HEK293 (cell line): Measurements from ENCODE around the gene RASD1.
"Not testable (repeated sequence)": the region's sequence is repeated elsewhere in the genome, so short reads cannot be mapped to it uniquely, and the experiment has no call there.

Experiments
- CTCF ChIA-PET: fragments of 350-600 bp; formaldehyde crosslinking; extraction: SDS; loops from one replicate; lab custom pipeline; 2021; ENCODE audit warnings: antibody characterized with exemption; lab: Yijun Ruan, JAX
- POLR2A ChIA-PET: fragments of 300-600 bp; formaldehyde crosslinking; extraction: SDS; loops from one replicate; lab custom pipeline; 2020; ENCODE audit warnings: antibody characterized with exemption, inconsistent platforms; lab: Yijun Ruan, JAX
- H3K27ac ChIP-seq: fragments of 200-500 bp; sonication (Bioruptor generic); 2 replicates; pipeline ENCODE4 v1.5.1; 2014; ENCODE audit warnings: low read depth, low read length, control low read depth, inconsistent platforms; ENCODE audit errors: extremely low read depth
- H3K36me3 ChIP-seq, 2 experiments: fragments of 200-500 bp in 1 of 2; sonication (Bioruptor generic) in 1 of 2; 1 replicate in 1 of 2; 2 replicates in 1 of 2; pipeline ENCODE4 v1.5.1; 2014 to 2017; ENCODE audit warnings: inconsistent platforms in 2 of 2, low read length in 2 of 2; ENCODE audit not compliant: control insufficient read depth in 2 of 2, insufficient read depth in 1 of 2
- H3K4me1 ChIP-seq: fragments of 200-500 bp; sonication (Bioruptor generic); 2 replicates; pipeline ENCODE4 v1.5.1; 2014; ENCODE audit warnings: mild to moderate bottlenecking, low read length, inconsistent platforms; ENCODE audit not compliant: control insufficient read depth, insufficient read depth
- H3K4me3 ChIP-seq: 2 replicates; pipeline ENCODE4 v1.5.1; 2011; ENCODE audit warnings: low read depth, mild to moderate bottlenecking, control low read depth, low read length, moderate library complexity
- H3K9me3 ChIP-seq: fragments of 200-500 bp; sonication (Bioruptor generic); 2 replicates; pipeline ENCODE4 v1.5.1; 2014; ENCODE audit warnings: low read depth, low read length, inconsistent platforms; ENCODE audit not compliant: control insufficient read depth, insufficient read depth
- BCL11A ChIP-seq: fragments of 450-650 bp; formaldehyde crosslinking; IDR thresholded peaks from 2 replicates; pipeline ENCODE4 v1.5.1; 2016; ENCODE audit warnings: low read depth, missing biosample characterization, missing genetic modification characterization
- EGR2 ChIP-seq: fragments of 450-650 bp; formaldehyde crosslinking; IDR thresholded peaks from 2 replicates; pipeline ENCODE4 v1.5.1; 2016; ENCODE audit warnings: low read depth, missing biosample characterization, missing genetic modification characterization
- HOXA7 ChIP-seq: sonication (generic); formaldehyde crosslinking; IDR thresholded peaks from 2 replicates; pipeline ENCODE4 v1.8.1; 2022; ENCODE audit warnings: missing genetic modification reagents, borderline replicate concordance
- ZFHX2 ChIP-seq: fragments of 450-650 bp; formaldehyde crosslinking; conservative IDR thresholded peaks from 2 replicates; pipeline ENCODE4 v1.5.1; 2016; ENCODE audit warnings: missing biosample characterization, missing genetic modification characterization
- ZNF114 ChIP-seq: fragments of 450-650 bp; formaldehyde crosslinking; IDR thresholded peaks from 2 replicates; pipeline ENCODE4 v1.5.0; 2017; ENCODE audit warnings: missing biosample characterization, missing genetic modification characterization
- ZNF121 ChIP-seq: fragments of 450-650 bp; formaldehyde crosslinking; IDR thresholded peaks from 2 replicates; pipeline ENCODE4 v1.5.1; 2016; ENCODE audit warnings: missing biosample characterization, missing genetic modification characterization
- ZNF146 ChIP-seq: fragments of 450-650 bp; formaldehyde crosslinking; IDR thresholded peaks from 2 replicates; pipeline ENCODE4 v1.5.1; 2016; ENCODE audit warnings: missing biosample characterization, missing genetic modification characterization
- ZNF155 ChIP-seq: fragments of 450-650 bp; formaldehyde crosslinking; IDR thresholded peaks from 2 replicates; pipeline ENCODE4 v1.5.1; 2016; ENCODE audit warnings: missing biosample characterization, missing genetic modification characterization
- ZNF174 ChIP-seq: fragments of 450-650 bp; formaldehyde crosslinking; IDR thresholded peaks from 2 replicates; pipeline ENCODE4 v1.5.0; 2017; ENCODE audit warnings: missing biosample characterization, mild to moderate bottlenecking, missing genetic modification characterization
- ZNF239 ChIP-seq: fragments of 450-650 bp; formaldehyde crosslinking; IDR thresholded peaks from 2 replicates; pipeline ENCODE4 v1.5.1; 2016; ENCODE audit warnings: missing biosample characterization, missing genetic modification characterization
- ZNF311 ChIP-seq: fragments of 450-650 bp; formaldehyde crosslinking; IDR thresholded peaks from 2 replicates; pipeline ENCODE4 v1.5.1; 2017; ENCODE audit warnings: missing biosample characterization, missing genetic modification characterization, borderline replicate concordance
- ZNF426 ChIP-seq: fragments of 450-650 bp; formaldehyde crosslinking; IDR thresholded peaks from 2 replicates; pipeline ENCODE4 v1.5.1; 2017; ENCODE audit warnings: missing biosample characterization, missing genetic modification characterization, mild to moderate bottlenecking, inconsistent platforms, moderate library complexity
- ZNF561 ChIP-seq: fragments of 450-650 bp; IDR thresholded peaks from 2 replicates; pipeline ENCODE4 v1.5.1; 2018; ENCODE audit warnings: missing biosample characterization, missing genetic modification characterization, borderline replicate concordance
- ZNF830 ChIP-seq: fragments of 450-650 bp; IDR thresholded peaks from 2 replicates; pipeline ENCODE4 v1.5.0; 2018; ENCODE audit warnings: missing biosample characterization, missing genetic modification characterization, low read depth, mild to moderate bottlenecking, moderate library complexity
- TF ChIP-seq, protein P1 (sequence below): fragments of 450-650 bp; formaldehyde crosslinking; IDR thresholded peaks from 2 replicates; pipeline ENCODE4 v1.5.1; 2017; ENCODE audit warnings: missing biosample characterization, missing genetic modification characterization
- TF ChIP-seq, protein P2 (sequence below): fragments of 450-650 bp; formaldehyde crosslinking; conservative IDR thresholded peaks from 2 replicates; pipeline ENCODE4 v1.5.1; 2016; ENCODE audit warnings: low read depth, missing biosample characterization, missing genetic modification characterization

Gene RASD1

DNA sequence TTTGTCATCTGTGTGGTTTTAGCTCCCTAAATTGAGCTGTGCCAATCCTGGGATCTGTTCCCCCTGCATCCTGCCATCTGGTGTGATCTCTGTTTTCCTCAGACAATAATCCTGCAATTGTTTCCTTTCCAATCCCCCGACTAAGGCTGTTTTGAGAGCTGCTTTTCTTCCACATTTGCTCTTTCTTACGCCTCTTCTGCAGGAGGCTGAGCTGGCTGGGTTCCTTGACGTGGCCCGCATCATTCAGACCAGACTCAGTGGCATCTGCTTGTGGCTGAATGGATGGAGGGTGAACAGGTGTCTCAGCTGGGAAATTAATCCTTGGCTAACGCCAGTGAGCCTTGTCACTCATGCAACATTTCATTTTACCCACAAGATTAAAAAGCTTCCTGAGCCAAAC, 29.2 kb downstream of the RASD1 start:
- Histone ChIP-seq H3K9me3 (no peaks in the 10 kb centered on the region), H3K4me3 (no peak overlapping the region), H3K36me3 (no peaks in the 10 kb centered on the region), H3K4me1 (0 out of 2 replicates have a peak, but pooled peaks cover 2% of the 10 kb centered on the region)
- ChIA-PET CTCF (interaction anchor here (1.2 to 2.2 kb wide), 5 partner anchors 11 to 111 kb away, joined by 3 to 13 read pairs (median 5); partner anchors contain the start of gene RASD1), POLR2A (interaction anchor here (2.0 kb wide), 1 partner anchor 29 kb away, joined by 6 read pairs; the partner anchor contains the start of gene RASD1)
- TF ChIP-seq, protein P1, sequence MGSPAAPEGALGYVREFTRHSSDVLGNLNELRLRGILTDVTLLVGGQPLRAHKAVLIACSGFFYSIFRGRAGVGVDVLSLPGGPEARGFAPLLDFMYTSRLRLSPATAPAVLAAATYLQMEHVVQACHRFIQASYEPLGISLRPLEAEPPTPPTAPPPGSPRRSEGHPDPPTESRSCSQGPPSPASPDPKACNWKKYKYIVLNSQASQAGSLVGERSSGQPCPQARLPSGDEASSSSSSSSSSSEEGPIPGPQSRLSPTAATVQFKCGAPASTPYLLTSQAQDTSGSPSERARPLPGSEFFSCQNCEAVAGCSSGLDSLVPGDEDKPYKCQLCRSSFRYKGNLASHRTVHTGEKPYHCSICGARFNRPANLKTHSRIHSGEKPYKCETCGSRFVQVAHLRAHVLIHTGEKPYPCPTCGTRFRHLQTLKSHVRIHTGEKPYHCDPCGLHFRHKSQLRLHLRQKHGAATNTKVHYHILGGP (tag by site-specific recombination) = no peak
- TF ChIP-seq ZNF426 (tag by site-specific recombination) = no peak
- TF ChIP-seq, all 188 proteins: peak for 0
- no peak overlapping the region for H3K27ac ChIP-seq

GRCh38 chr17:17466511-17466910, 29.7 kb downstream of the RASD1 start:
- Histone ChIP-seq H3K27ac (no peak overlapping the region), H3K4me3 (no peak overlapping the region), H3K9me3 (no peaks in the 10 kb centered on the region), H3K36me3 (no peaks in the 10 kb centered on the region), H3K4me1 (0 out of 2 replicates have a peak, but pooled peaks cover 2% of the 10 kb centered on the region)
- ChIA-PET POLR2A (interaction anchor here (1.1 to 2.0 kb wide), 2 partner anchors 30 kb away, joined by 3 to 6 read pairs; partner anchors contain the start of gene RASD1), CTCF (interaction anchor here (0.6 to 2.0 kb wide), 6 partner anchors 11 to 350 kb away, joined by 3 to 13 read pairs (median 4); no protein-coding TSS in a partner anchor)
- no peak for TF ChIP-seq ZNF830
- TF ChIP-seq, protein P2, sequence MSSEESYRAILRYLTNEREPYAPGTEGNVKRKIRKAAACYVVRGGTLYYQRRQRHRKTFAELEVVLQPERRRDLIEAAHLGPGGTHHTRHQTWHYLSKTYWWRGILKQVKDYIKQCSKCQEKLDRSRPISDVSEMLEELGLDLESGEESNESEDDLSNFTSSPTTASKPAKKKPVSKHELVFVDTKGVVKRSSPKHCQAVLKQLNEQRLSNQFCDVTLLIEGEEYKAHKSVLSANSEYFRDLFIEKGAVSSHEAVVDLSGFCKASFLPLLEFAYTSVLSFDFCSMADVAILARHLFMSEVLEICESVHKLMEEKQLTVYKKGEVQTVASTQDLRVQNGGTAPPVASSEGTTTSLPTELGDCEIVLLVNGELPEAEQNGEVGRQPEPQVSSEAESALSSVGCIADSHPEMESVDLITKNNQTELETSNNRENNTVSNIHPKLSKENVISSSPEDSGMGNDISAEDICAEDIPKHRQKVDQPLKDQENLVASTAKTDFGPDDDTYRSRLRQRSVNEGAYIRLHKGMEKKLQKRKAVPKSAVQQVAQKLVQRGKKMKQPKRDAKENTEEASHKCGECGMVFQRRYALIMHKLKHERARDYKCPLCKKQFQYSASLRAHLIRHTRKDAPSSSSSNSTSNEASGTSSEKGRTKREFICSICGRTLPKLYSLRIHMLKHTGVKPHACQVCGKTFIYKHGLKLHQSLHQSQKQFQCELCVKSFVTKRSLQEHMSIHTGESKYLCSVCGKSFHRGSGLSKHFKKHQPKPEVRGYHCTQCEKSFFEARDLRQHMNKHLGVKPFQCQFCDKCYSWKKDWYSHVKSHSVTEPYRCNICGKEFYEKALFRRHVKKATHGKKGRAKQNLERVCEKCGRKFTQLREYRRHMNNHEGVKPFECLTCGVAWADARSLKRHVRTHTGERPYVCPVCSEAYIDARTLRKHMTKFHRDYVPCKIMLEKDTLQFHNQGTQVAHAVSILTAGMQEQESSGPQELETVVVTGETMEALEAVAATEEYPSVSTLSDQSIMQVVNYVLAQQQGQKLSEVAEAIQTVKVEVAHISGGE (tag by site-specific recombination) = no peak
- no peak for TF ChIP-seq ZNF239 (tag by site-specific recombination)
- TF ChIP-seq ZNF114 (tag by site-specific recombination) = no peak
- no peak for TF ChIP-seq ZNF174 (tag by site-specific recombination)

DNA sequence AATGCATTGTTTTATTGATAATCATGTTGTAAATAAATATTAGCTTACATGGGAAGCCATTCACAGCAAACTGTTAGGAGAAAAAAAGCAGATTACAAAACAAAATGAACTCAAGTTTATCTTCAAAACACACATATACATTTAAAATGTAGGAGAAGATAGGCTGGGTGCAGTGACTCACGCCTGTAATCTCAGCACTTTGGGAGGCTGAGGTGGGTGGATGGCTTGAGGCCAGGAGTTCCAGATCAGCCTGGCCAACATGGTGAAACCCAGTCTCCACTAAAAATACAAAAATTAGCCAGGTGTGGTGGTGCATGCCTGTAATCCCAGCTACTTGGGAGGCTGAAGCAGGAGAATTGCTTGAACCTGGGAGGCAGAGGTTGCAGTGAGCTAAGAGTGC, 30.3 kb downstream of the RASD1 start:
- ChIA-PET CTCF (interaction anchor here (1.6 kb wide), 1 partner anchor 31 kb away, joined by 4 read pairs; no protein-coding TSS in a partner anchor), POLR2A (interaction anchor here (1.1 kb wide), 1 partner anchor 30 kb away, joined by 3 read pairs; the partner anchor contains the start of gene RASD1)
- not testable (repeated sequence) for H3K27ac ChIP-seq, H3K9me3 ChIP-seq, H3K4me1 ChIP-seq, H3K36me3 ChIP-seq, H3K4me3 ChIP-seq
- TF ChIP-seq ZFHX2 (tag by site-specific recombination) (peak; percentile 67), EGR2 (tag by site-specific recombination) (peak; percentile 63; the same call in 1 of the 2 replicates)

DNA sequence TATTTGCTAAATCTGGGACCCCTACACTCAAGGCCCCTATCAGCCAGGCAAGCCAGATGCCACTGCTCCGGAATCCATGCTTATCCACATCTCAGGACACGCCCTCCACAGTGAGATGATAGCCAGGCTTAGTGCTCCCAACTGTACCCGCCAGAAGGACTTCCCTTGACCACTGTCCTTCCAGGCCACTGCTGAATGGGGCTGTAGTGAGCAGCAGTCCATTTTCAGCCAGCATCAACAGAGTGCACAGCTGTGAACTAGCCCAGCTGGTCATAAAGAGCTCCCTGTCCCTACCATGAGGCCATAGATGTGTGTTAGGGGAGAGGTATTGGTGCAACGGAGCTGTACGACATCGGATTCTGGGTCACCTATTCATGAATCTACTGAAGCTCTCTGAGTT, 32.4 kb downstream of the RASD1 start:
- no peak for TF ChIP-seq ZNF121 (tag by site-specific recombination)
- no peak for TF ChIP-seq HOXA7 (CRISPR knock-in tag)
- no peak for TF ChIP-seq ZFHX2 (tag by site-specific recombination)
- no peak for TF ChIP-seq ZNF146 (tag by site-specific recombination)
- no peak for TF ChIP-seq ZNF311 (tag by site-specific recombination)
- TF ChIP-seq ZNF561 = no peak
- no peak for TF ChIP-seq ZNF155 (tag by site-specific recombination)
- TF ChIP-seq BCL11A = no peak
- no peaks in the 10 kb centered on the region for H3K36me3 ChIP-seq
- no peak overlapping the region for H3K4me3 ChIP-seq
- ChIA-PET POLR2A (no interaction called here), CTCF (no interaction called here)
- H3K4me1 ChIP-seq = 0 out of 2 replicates have a peak, but pooled peaks cover 2% of the 10 kb centered on the region
- H3K27ac ChIP-seq = no peak overlapping the region
- H3K9me3 ChIP-seq = no peaks in the 10 kb centered on the region
